Nephron progenitor cell (in vitro differentiated cells): ENCODE results near the gene PTPN5.

Experiments
- DNase-seq: peaks from one replicate; pipeline ENCODE4 v3.0.0; 2021
- H3K27ac Mint-ChIP-seq: 2 replicates; pipeline ENCODE4 v1.8.0; 2021; ENCODE audit warnings: mild to moderate bottlenecking, moderate library complexity, mixed read lengths
- H3K27me3 Mint-ChIP-seq: 2 replicates; pipeline ENCODE4 v1.8.0; 2021; ENCODE audit warnings: mild to moderate bottlenecking, low read depth, mixed read lengths; ENCODE audit not compliant: poor library complexity
- H3K36me3 Mint-ChIP-seq: 2 replicates; pipeline ENCODE4 v1.8.0; 2021; ENCODE audit warnings: low read depth, mixed read lengths
- H3K4me1 Mint-ChIP-seq: 2 replicates; pipeline ENCODE4 v1.8.0; 2021; ENCODE audit warnings: mixed read lengths
- H3K4me3 Mint-ChIP-seq: 2 replicates; pipeline ENCODE4 v1.8.0; 2021; ENCODE audit warnings: mild to moderate bottlenecking, moderate library complexity, mixed read lengths
- H3K9me3 Mint-ChIP-seq: 2 replicates; pipeline ENCODE4 v1.8.0; 2021; ENCODE audit warnings: mild to moderate bottlenecking, moderate library complexity, mixed read lengths
- CTCF ChIP-seq: fragments of 200-600 bp; sonication (generic); IDR thresholded peaks from 2 replicates; pipeline ENCODE4 v1.5.0; 2021; ENCODE audit warnings: antibody characterized with exemption

Gene PTPN5

GRCh38 chr11:18720808-18721560, 70.6 kb downstream of the PTPN5 start:
- DNase-seq: peak; percentile 93
- H3K27me3 Mint-ChIP-seq: peaks cover 40% of the 10 kb centered on the region
- TF ChIP-seq CTCF: no peak
- H3K27ac Mint-ChIP-seq: no peak overlapping the region
- no peaks in the 10 kb centered on the region for H3K9me3 Mint-ChIP-seq
- peaks cover 48% of the 10 kb centered on the region for H3K4me1 Mint-ChIP-seq
- no peaks in the 10 kb centered on the region for H3K36me3 Mint-ChIP-seq
- H3K4me3 Mint-ChIP-seq: peak overlapping the region; percentile 87

- H3K9me3 Mint-ChIP-seq: no peaks in the 10 kb centered on the region
- TF ChIP-seq CTCF: no peak
- H3K36me3 Mint-ChIP-seq: no peaks in the 10 kb centered on the region
- peak overlapping the region; percentile 87 for H3K4me3 Mint-ChIP-seq
- H3K27ac Mint-ChIP-seq: no peak overlapping the region
- peaks cover 42% of the 10 kb centered on the region for H3K27me3 Mint-ChIP-seq
- DNase-seq: no peak
- H3K4me1 Mint-ChIP-seq: peaks cover 44% of the 10 kb centered on the region
Observed at GRCh38 chr11:18720091-18720807, 71.3 kb downstream of the PTPN5 start.

- TF ChIP-seq CTCF: no peak
- H3K27me3 Mint-ChIP-seq: peaks cover 71% of the 10 kb centered on the region
- DNase-seq: no peak
- H3K27ac Mint-ChIP-seq: no peak overlapping the region
- H3K36me3 Mint-ChIP-seq: no peaks in the 10 kb centered on the region
- no peak overlapping the region for H3K4me3 Mint-ChIP-seq
- H3K4me1 Mint-ChIP-seq: peaks cover 8% of the 10 kb centered on the region
- no peaks in the 10 kb centered on the region for H3K9me3 Mint-ChIP-seq
Observed at GRCh38 chr11:18715476-18715875, 76.1 kb downstream of the PTPN5 start.

GRCh38 chr11:18714443-18714780, 77.2 kb downstream of the PTPN5 start:
- DNase-seq: no peak
- H3K27me3 Mint-ChIP-seq: peaks cover 76% of the 10 kb centered on the region
- TF ChIP-seq CTCF: no peak
- no peak overlapping the region for H3K4me3 Mint-ChIP-seq
- H3K4me1 Mint-ChIP-seq: no peaks in the 10 kb centered on the region
- no peaks in the 10 kb centered on the region for H3K36me3 Mint-ChIP-seq
- H3K27ac Mint-ChIP-seq: no peak overlapping the region
- no peaks in the 10 kb centered on the region for H3K9me3 Mint-ChIP-seq

GRCh38 chr11:18713646-18714442, 77.8 kb downstream of the PTPN5 start:
- Mint-ChIP-seq H3K36me3 (no peaks in the 10 kb centered on the region), H3K27me3 (peaks cover 80% of the 10 kb centered on the region), H3K4me1 (no peaks in the 10 kb centered on the region), H3K9me3 (no peaks in the 10 kb centered on the region), H3K27ac (no peak overlapping the region), H3K4me3 (no peak overlapping the region)
- no peak for TF ChIP-seq CTCF
- DNase-seq: no peak
